HCT116 (cell line): Measurements from ENCODE around the gene SRCAP. TPM values are rescaled to one million over a fixed set of nuclear protein-coding genes. Genes with fewer than 3 reads are reported as not detected.

ENCODE experiments used
- ATAC-seq: fragments of 200-7000 bp; cut with Tn5 transposase; 2 replicates; pipeline ENCODE4 v1.9.1; 2020; ENCODE audit warnings: mild to moderate bottlenecking, moderate library complexity
- BruUV-seq: library from RNA; stranded (reverse); fragments of 400-500 nt; replicated peaks from 2 replicates; lab custom pipeline; 2021; lab: Mats Ljungman, UMichigan
- CTCF ChIA-PET: fragments of 300-600 bp; sonication (Branson Sonifier 250); formaldehyde crosslinking; loops from one replicate; lab custom pipeline; 2021; ENCODE audit warnings: antibody characterized with exemption; lab: Charles Lee
- POLR2A ChIA-PET: fragments of 300-600, 350-600 bp; sonication (Branson Sonifier 250); formaldehyde crosslinking; loops from one replicate; lab custom pipeline; 2021; ENCODE audit warnings: antibody characterized with exemption; lab: Charles Lee
- RAD21 ChIA-PET, 2 experiments: fragments of 300-600 bp; sonication (Branson Sonifier 250); formaldehyde crosslinking; loops; one replicate each; lab custom pipeline; 2023; ENCODE audit warnings: low total read pairs in 2 of 2; ENCODE audit not compliant: uncharacterized antibody in 2 of 2, unreplicated experiment in 2 of 2, low non-redundant PET in 1 of 2; lab: Charles Lee
- DNase-seq: peaks from one replicate; pipeline ENCODE4 v3.0.0-alpha.2; 2010; ENCODE audit warnings: low read depth, low spot score
- H2AFZ ChIP-seq: fragments of 200-600 bp; shearing (Covaris generic), sonication (generic); 2 replicates; pipeline ENCODE4 v1.6.1; 2017; ENCODE audit warnings: low read depth, mixed run types, mixed read lengths, antibody characterized with exemption, low read length; ENCODE audit not compliant: poor library complexity, severe bottlenecking
- H3K27ac ChIP-seq: 2 replicates; pipeline ENCODE4 v1.5.1; 2012; ENCODE audit warnings: low read depth, low read length
- H3K27me3 ChIP-seq: fragments of 200-600 bp; sonication (generic); 2 replicates; pipeline ENCODE4 v1.6.1; 2016; ENCODE audit warnings: mixed run types, low read length, mixed read lengths; ENCODE audit not compliant: insufficient read depth
- H3K36me3 ChIP-seq, 2 experiments: fragments of 200-500 bp in 1 of 2; fragments of 200-600 bp in 1 of 2; sonication (Bioruptor generic) in 1 of 2; sonication (generic) in 1 of 2; 2 replicates each; pipeline versions ENCODE4 v1.5.1 to v1.6.1; 2014 to 2016; ENCODE audit warnings: low read length in 2 of 2, inconsistent platforms in 1 of 2, mixed read lengths in 1 of 2, mixed run types in 1 of 2; ENCODE audit not compliant: insufficient read depth in 2 of 2, control insufficient read depth in 1 of 2
- H3K4me1 ChIP-seq, 2 experiments: fragments of 200-600 bp in 1 of 2; sonication (generic) in 1 of 2; 2 replicates each; pipeline versions ENCODE4 v1.5.1 to v1.6.1; 2012 to 2017; ENCODE audit warnings: low read length in 2 of 2, inconsistent platforms in 1 of 2, mild to moderate bottlenecking in 1 of 2, mixed read lengths in 1 of 2, mixed run types in 1 of 2, moderate library complexity in 1 of 2; ENCODE audit not compliant: insufficient read depth in 2 of 2, control insufficient read depth in 1 of 2
- H3K4me2 ChIP-seq: fragments of 200-600 bp; sonication (generic); 2 replicates; pipeline ENCODE4 v1.6.1; 2017; ENCODE audit warnings: mixed run types, low read length, mixed read lengths
- H3K4me3 ChIP-seq, 2 experiments: fragments of 200-600 bp in 1 of 2; sonication (generic) in 1 of 2; replicated peaks in 1 of 2; 2 replicates each; pipeline ENCODE4 v1.5.1; 2011 to 2016; ENCODE audit warnings: low read length in 2 of 2, control low read depth in 1 of 2, low read depth in 1 of 2, mild to moderate bottlenecking in 1 of 2, mixed read lengths in 1 of 2, mixed run types in 1 of 2
- H3K79me2 ChIP-seq: fragments of 200-600 bp; sonication (generic); 2 replicates; pipeline ENCODE4 v1.6.1; 2017; ENCODE audit warnings: mild to moderate bottlenecking, mixed run types, low read length, moderate library complexity, mixed read lengths; ENCODE audit not compliant: insufficient read depth
- H3K9ac ChIP-seq: fragments of 200-600 bp; sonication (generic); 2 replicates; pipeline ENCODE4 v1.6.1; 2016; ENCODE audit warnings: low read length, mixed read lengths
- H3K9me2 ChIP-seq: fragments of 200-600 bp; sonication (generic), shearing (Covaris generic); 2 replicates; pipeline ENCODE4 v1.6.1; 2017; ENCODE audit warnings: mixed run types, mild to moderate bottlenecking, moderate library complexity; ENCODE audit not compliant: insufficient read depth
- H3K9me3 ChIP-seq, 2 experiments: fragments of 200-500 bp in 1 of 2; fragments of 200-600 bp in 1 of 2; sonication (Bioruptor generic) in 1 of 2; sonication (generic) in 1 of 2; 2 replicates each; pipeline ENCODE4 v1.6.1; 2014 to 2017; ENCODE audit warnings: low read length in 2 of 2, mixed read lengths in 2 of 2, inconsistent platforms in 1 of 2, low read depth in 1 of 2, mild to moderate bottlenecking in 1 of 2, mixed run types in 1 of 2, moderate library complexity in 1 of 2; ENCODE audit not compliant: control insufficient read depth in 1 of 2, insufficient read depth in 1 of 2
- H4K20me1 ChIP-seq: fragments of 200-600 bp; sonication (generic), shearing (Covaris generic); 2 replicates; pipeline ENCODE4 v1.6.1; 2017; ENCODE audit warnings: mixed run types, mild to moderate bottlenecking, moderate library complexity; ENCODE audit not compliant: insufficient read depth
- CBX3 ChIP-seq: IDR thresholded peaks from 2 replicates; pipeline ENCODE4 v1.6.1; 2012; ENCODE audit warnings: low read depth
- CTCF ChIP-seq, 3 experiments: fragments of 200-600 bp in 1 of 3; sonication (generic) in 1 of 3; IDR thresholded peaks in 2 of 3; conservative IDR thresholded peaks in 1 of 3; 2 replicates each; pipeline ENCODE4 v1.5.1; 2012 to 2017; ENCODE audit warnings: low read depth in 2 of 3, low read length in 2 of 3, antibody characterized with exemption in 1 of 3, borderline replicate concordance in 1 of 3, control low read depth in 1 of 3, mild to moderate bottlenecking in 1 of 3, mixed read lengths in 1 of 3, mixed run types in 1 of 3, moderate library complexity in 1 of 3; ENCODE audit not compliant: insufficient read depth in 1 of 3
- EGR1 ChIP-seq: IDR thresholded peaks from 2 replicates; pipeline ENCODE4 v1.6.1; 2012; ENCODE audit warnings: low read depth
- ELF1 ChIP-seq: IDR thresholded peaks from 2 replicates; pipeline ENCODE4 v1.6.1; 2012; ENCODE audit warnings: low read depth, borderline replicate concordance
- EZH2 ChIP-seq: fragments of 200-600 bp; sonication (generic); IDR thresholded peaks from 2 replicates; pipeline ENCODE4 v1.6.1; 2017; ENCODE audit warnings: antibody characterized with exemption, mixed run types
- EZH2phosphoT487 ChIP-seq: fragments of 200-600 bp; IDR thresholded peaks from 2 replicates; pipeline ENCODE4 v1.6.1; 2018; ENCODE audit warnings: antibody characterized with exemption, borderline replicate concordance
- FOSL1 ChIP-seq: IDR thresholded peaks from 2 replicates; pipeline ENCODE4 v1.6.1; 2012; ENCODE audit warnings: low read depth
- JUND ChIP-seq: IDR thresholded peaks from 2 replicates; pipeline ENCODE4 v1.6.1; 2012
- MAX ChIP-seq: IDR thresholded peaks from 2 replicates; pipeline ENCODE4 v1.6.1; 2012
- POLR2AphosphoS5 ChIP-seq: IDR thresholded peaks from 2 replicates; pipeline ENCODE4 v1.6.1; 2011; ENCODE audit warnings: mild to moderate bottlenecking, low read depth, low read length, moderate library complexity
- SP1 ChIP-seq: IDR thresholded peaks from 2 replicates; pipeline ENCODE4 v1.6.1; 2012; ENCODE audit warnings: low read depth
- SRF ChIP-seq: IDR thresholded peaks from 2 replicates; pipeline ENCODE4 v1.6.1; 2012; ENCODE audit warnings: low read depth
- TCF7L2 ChIP-seq: IDR thresholded peaks from 2 replicates; pipeline ENCODE4 v1.7.0; 2011; ENCODE audit warnings: borderline replicate concordance, inconsistent platforms; ENCODE audit not compliant: insufficient read depth, insufficient read length; ENCODE audit errors: extremely low read depth
- ZNF274 ChIP-seq: fragments of 200-500 bp; sonication (Bioruptor generic); IDR thresholded peaks from 2 replicates; pipeline ENCODE4 v1.6.1; 2014; ENCODE audit warnings: mild to moderate bottlenecking, low read depth, low read length, inconsistent platforms
- intact Hi-C: fragments of 100-400 bp; cut with micrococcal nuclease; formaldehyde crosslinking; loops from 2 replicates; pipeline ENCODE4 v1.10.0; 2022
- total RNA-seq: library from RNA; stranded (reverse); gene quantifications from one replicate; pipeline ENCODE4 v1.2.1, GENCODE V29; 2021; ENCODE audit not compliant: unreplicated experiment

The SRCAP gene
- total RNA-seq, 1 experiment from 2014 or later, result 59.6 TPM

GRCh38 chr16:30766206-30766932, 67.4 kb downstream of the SRCAP start:
- Histone ChIP-seq H3K36me3 (peaks cover 55 to 60% of the 10 kb centered on the region in 2 experiments), H3K4me3 (no peak overlapping the region), H3K4me1 (peaks cover 6 to 13% of the 10 kb centered on the region in 2 experiments; a peak in 2 of 4 replicates), H4K20me1 (no peaks in the 10 kb centered on the region), H3K9ac (no peak overlapping the region), H3K79me2 (peaks cover 34% of the 10 kb centered on the region), H3K27ac (no peak overlapping the region), H3K4me2 (no peak overlapping the region), H3K9me3 (no peaks in the 10 kb centered on the region), H3K9me2 (no peaks in the 10 kb centered on the region), H3K27me3 (no peaks in the 10 kb centered on the region), H2AFZ (no peak overlapping the region)
- ChIA-PET POLR2A (no interaction called here), RAD21 (no interaction called here), CTCF (no interaction called here)
- no TSS peak for BruUV-seq
- intact Hi-C loops, result no loop called here
- TF ChIP-seq JUND, result no peak
- TF ChIP-seq EZH2phosphoT487, result no peak
- no peak for TF ChIP-seq TCF7L2
- no peak for TF ChIP-seq ELF1
- TF ChIP-seq POLR2AphosphoS5, result no peak
- TF ChIP-seq SRF, result no peak
- no peak for TF ChIP-seq EZH2
- no peak for TF ChIP-seq MAX
- no peak for TF ChIP-seq SP1
- TF ChIP-seq ZNF274, result no peak
- TF ChIP-seq CBX3, result no peak
- TF ChIP-seq FOSL1, result no peak
- TF ChIP-seq CTCF (IDR thresholded peaks at IDR 0.05 in 2 of 3, conservative IDR thresholded peaks at IDR 0.05 in 1 of 3; ENCODE audit: borderline replicate concordance in 1 of 3, insufficient read depth in 1 of 3, low read depth in 2 of 3, low read length in 2 of 3), result no peak
- TF ChIP-seq EGR1, result no peak
- ATAC-seq (no peak), DNase-seq (no peak)
